HFF-Myc (cell line): Measurements from ENCODE around the gene GPX7.

ENCODE experiments used
- DNase-seq: peaks from one replicate; pipeline ENCODE4 v3.0.0-alpha.2; 2011; ENCODE audit warnings: low read depth; ENCODE audit errors: extremely low read depth
- H3K4me3 ChIP-seq: replicated peaks from 2 replicates; pipeline ENCODE4 v1.5.1; 2011; ENCODE audit warnings: low read depth, mild to moderate bottlenecking, control low read depth, low read length
- TF ChIP-seq, protein P1 (sequence below): IDR thresholded peaks from 2 replicates; pipeline ENCODE4 v1.5.1; 2012; ENCODE audit warnings: mild to moderate bottlenecking, low read depth, low read length, control low read depth; ENCODE audit errors: missing control alignments

GPX7 gene

DNA sequence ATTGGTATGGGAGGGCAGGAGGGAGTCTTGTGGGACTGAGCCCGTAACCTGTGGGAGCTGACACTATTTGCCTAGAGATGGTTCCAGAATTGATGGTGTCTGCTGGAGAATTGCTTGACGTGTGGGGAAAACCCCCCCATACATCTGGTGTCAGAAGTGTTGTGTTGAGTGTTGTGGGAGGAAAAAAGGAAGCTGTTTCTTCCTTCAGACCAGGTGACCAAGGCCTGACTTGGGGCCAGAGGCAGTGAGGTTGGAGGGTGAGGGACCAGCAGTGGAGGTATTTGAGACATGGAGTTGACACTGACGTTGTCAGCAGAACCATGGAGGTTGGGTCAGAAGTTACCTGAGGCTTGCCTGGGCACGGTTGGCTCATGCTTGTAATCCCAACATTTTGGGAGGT, 39.1 kb downstream of the GPX7 start:
- H3K4me3 ChIP-seq, result no peak overlapping the region
- DNase-seq, result no peak
- TF ChIP-seq, protein P1, sequence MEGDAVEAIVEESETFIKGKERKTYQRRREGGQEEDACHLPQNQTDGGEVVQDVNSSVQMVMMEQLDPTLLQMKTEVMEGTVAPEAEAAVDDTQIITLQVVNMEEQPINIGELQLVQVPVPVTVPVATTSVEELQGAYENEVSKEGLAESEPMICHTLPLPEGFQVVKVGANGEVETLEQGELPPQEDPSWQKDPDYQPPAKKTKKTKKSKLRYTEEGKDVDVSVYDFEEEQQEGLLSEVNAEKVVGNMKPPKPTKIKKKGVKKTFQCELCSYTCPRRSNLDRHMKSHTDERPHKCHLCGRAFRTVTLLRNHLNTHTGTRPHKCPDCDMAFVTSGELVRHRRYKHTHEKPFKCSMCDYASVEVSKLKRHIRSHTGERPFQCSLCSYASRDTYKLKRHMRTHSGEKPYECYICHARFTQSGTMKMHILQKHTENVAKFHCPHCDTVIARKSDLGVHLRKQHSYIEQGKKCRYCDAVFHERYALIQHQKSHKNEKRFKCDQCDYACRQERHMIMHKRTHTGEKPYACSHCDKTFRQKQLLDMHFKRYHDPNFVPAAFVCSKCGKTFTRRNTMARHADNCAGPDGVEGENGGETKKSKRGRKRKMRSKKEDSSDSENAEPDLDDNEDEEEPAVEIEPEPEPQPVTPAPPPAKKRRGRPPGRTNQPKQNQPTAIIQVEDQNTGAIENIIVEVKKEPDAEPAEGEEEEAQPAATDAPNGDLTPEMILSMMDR, result no peak

DNA sequence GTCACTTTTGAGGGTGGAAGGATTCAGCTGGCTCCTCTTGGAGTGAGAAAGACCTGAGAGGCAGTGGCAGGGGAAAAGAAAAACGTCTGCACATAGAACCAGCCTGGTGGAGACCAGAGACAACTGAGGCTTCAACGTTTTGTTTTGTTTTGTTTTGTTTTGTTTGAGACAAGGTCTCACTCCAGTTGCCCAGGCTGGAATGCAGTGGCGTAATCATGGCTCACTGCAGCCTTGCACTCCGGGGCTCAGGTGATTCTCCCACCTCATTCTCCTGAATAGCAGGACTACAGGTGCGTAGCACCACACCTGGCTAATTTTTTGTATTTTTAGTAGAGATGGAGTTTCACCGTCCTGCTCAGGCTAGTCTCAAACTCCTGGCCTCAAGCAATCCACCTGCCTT, 43.1 kb downstream of the GPX7 start:
- H3K4me3 ChIP-seq, result no peak overlapping the region
- TF ChIP-seq, protein P1, result no peak
- DNase-seq, result no peak

DNA sequence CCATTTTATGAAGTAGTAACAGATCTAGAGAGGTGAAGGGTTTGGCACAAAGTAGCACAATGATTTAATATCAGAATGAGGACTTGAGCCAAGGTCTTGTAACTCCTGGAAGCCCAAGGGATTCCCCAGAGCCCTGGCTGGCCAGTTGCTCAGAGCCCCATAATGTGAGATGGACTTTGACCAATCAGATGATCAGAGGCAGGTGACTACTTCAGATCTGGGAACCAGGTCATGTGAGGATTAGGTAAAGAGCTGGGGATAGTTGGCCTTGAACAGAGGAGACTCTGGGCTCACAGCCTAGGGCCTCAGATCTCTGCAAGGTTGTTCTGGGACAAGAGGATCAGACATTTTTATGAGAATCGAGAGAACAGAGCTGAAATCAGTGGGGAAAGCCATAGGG, 49.7 kb downstream of the GPX7 start:
- TF ChIP-seq, protein P1, result no peak
- no peak overlapping the region for H3K4me3 ChIP-seq
- DNase-seq, result no peak

DNA sequence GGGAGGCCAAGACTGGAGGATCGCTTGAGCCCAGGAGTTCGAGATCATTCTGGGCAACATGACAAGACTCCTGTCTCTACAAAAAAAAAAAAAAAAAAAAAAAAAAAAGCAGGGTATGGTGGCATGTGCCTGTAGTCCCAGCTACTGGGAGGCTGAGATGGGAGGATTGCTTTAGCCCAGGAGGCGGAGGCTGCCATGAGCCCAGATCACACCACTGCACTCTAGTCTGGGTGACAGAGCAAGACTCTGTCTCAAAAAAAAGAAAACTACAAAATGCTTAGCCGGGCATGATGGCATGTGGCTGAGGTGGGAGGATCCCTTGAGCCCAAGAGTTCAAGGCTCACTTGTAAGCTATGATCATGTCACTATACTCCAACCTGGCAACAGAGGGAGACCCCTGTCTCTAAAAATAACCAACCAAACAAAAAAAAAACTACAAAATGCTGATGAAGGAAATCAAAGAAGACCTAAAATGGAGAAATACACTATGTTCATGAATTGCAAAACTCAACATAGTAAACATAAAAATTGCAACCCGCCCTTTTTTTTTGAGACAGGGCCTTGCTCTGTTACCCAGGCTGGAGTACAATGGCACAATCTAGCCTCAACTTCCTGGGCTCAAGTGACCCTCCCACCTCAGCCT, 51.2 kb downstream of the GPX7 start:
- H3K4me3 ChIP-seq, result no peak overlapping the region
- TF ChIP-seq, protein P1, result no peak
- no peak for DNase-seq

DNA sequence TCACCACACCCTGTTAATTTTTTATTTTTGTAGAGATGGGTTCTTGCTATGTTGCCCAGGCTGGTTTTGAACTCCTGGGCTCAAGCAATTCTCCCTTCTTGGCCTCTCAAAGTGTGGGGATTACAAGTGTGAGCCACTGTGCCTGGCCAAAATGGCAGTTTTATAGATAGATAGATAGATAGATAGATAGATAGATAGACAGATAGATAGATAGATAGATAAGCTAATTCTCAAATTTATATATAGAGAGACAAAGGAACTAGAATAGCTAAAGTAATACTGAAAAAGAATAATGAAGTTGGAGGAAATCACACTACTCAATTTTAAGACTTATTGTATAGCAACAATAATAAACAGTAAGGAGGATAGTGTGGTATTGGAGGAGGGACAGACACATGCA, 51.9 kb downstream of the GPX7 start:
- TF ChIP-seq, protein P1, result no peak
- no peak for DNase-seq
- no peak overlapping the region for H3K4me3 ChIP-seq

DNA sequence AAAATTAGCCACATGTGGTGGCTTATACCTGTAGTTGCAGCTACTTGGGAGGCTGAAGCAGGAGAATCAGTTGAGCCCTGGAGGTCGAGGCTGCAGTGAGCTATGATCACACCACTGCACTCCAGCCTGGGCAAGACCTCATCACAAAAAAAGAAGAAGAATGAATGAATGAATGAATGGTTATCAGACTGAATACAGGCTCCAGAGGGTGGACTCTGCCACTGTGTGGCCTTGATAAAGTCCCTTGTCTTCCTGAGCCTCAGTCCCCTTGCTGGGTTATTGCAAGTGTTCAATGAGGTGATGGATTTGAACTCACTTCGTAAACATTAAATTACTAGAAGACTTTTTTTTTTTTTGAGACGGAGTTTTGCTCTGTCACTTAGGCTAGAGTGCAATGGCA, 55.5 kb downstream of the GPX7 start:
- DNase-seq, result no peak
- TF ChIP-seq, protein P1, result no peak
- H3K4me3 ChIP-seq, result no peak overlapping the region
